Keratinocyte (primary cell): ENCODE results near the gene ITGB8. TPM values are rescaled to one million over a fixed set of nuclear protein-coding genes. Genes with fewer than 3 reads are reported as not detected.

Experiments
- DNase-seq: peaks from one replicate; pipeline ENCODE4 v3.0.0-alpha.2; 2011; ENCODE audit warnings: low read depth, missing footprints, low spot score
- FAIRE-seq: peaks from 2 replicates; lab custom pipeline; 2011; peaks lifted over from hg19 to GRCh38; lab: Jason Lieb, UNC
- H2AFZ ChIP-seq: 2 replicates; pipeline ENCODE4 v1.6.0; 2012; ENCODE audit warnings: low read length, control low read depth, inconsistent platforms; ENCODE audit not compliant: control insufficient read depth
- H3K27ac ChIP-seq: 2 replicates; pipeline ENCODE4 v1.5.1; 2011; ENCODE audit warnings: low read length; ENCODE audit not compliant: control insufficient read depth, insufficient read depth
- H3K27me3 ChIP-seq: 3 replicates; pipeline ENCODE4 v1.6.0; 2011; ENCODE audit warnings: low read length; ENCODE audit not compliant: control insufficient read depth, insufficient read depth; ENCODE audit errors: extremely low read depth
- H3K36me3 ChIP-seq, 2 experiments: 2 replicates in 1 of 2; 3 replicates in 1 of 2; pipeline ENCODE4 v1.5.1; 2011; ENCODE audit warnings: low read length in 2 of 2, mild to moderate bottlenecking in 1 of 2; ENCODE audit not compliant: control insufficient read depth in 2 of 2, insufficient read depth in 2 of 2; ENCODE audit errors: extremely low read depth in 1 of 2
- H3K4me1 ChIP-seq: 3 replicates; pipeline ENCODE4 v1.5.1; 2011; ENCODE audit warnings: low read length; ENCODE audit not compliant: control insufficient read depth, insufficient read depth; ENCODE audit errors: extremely low read depth
- H3K4me2 ChIP-seq: 3 replicates; pipeline ENCODE4 v1.6.0; 2011; ENCODE audit warnings: low read depth, low read length; ENCODE audit not compliant: control insufficient read depth, insufficient read depth; ENCODE audit errors: extremely low read depth
- H3K4me3 ChIP-seq, 3 experiments: fragments of 200-600 bp in 1 of 3; sonication (generic) in 1 of 3; 2 replicates in 2 of 3; 3 replicates in 1 of 3; pipeline ENCODE4 v1.5.1; 2011 to 2016; ENCODE audit warnings: low read length in 3 of 3, mild to moderate bottlenecking in 3 of 3, control low read depth in 2 of 3, inconsistent platforms in 1 of 3, low read depth in 1 of 3, mixed read lengths in 1 of 3, mixed run types in 1 of 3, moderate library complexity in 1 of 3; ENCODE audit not compliant: control insufficient read depth in 2 of 3, insufficient read depth in 2 of 3; ENCODE audit errors: extremely low read depth in 1 of 3
- H3K79me2 ChIP-seq: 2 replicates; pipeline ENCODE4 v1.6.0; 2012; ENCODE audit warnings: low read length; ENCODE audit not compliant: control insufficient read depth, insufficient read depth
- H3K9ac ChIP-seq: 3 replicates; pipeline ENCODE4 v1.6.0; 2011; ENCODE audit warnings: low read length; ENCODE audit not compliant: control insufficient read depth, insufficient read depth; ENCODE audit errors: extremely low read depth
- H3K9me1 ChIP-seq: 3 replicates; pipeline ENCODE4 v1.6.0; 2011; ENCODE audit warnings: low read length; ENCODE audit not compliant: control insufficient read depth, insufficient read depth; ENCODE audit errors: extremely low read depth
- H3K9me3 ChIP-seq: 2 replicates; pipeline ENCODE4 v1.5.1; 2012; ENCODE audit warnings: low read depth, low read length; ENCODE audit not compliant: control insufficient read depth
- H4K20me1 ChIP-seq: 3 replicates; pipeline ENCODE4 v1.6.0; 2011; ENCODE audit warnings: low read length; ENCODE audit not compliant: control insufficient read depth, insufficient read depth; ENCODE audit errors: extremely low read depth
- EZH2 ChIP-seq: IDR thresholded peaks from one replicate; pipeline ENCODE4 v1.6.1; 2012; ENCODE audit warnings: inconsistent platforms, mild to moderate bottlenecking, low read length, moderate library complexity
- dilution Hi-C: fragments of 300-500 bp; cut with MboI; formaldehyde crosslinking; loops from one replicate; pipeline ENCODE4 v1.7.0; 2020; ENCODE audit warnings: low sequenced_read_pairs; ENCODE audit not compliant: extremely low pct_ligation_motif_present
- polyA plus RNA-seq, 5 experiments: library from polyadenylated mRNA; depleted of rRNA in 3 of 5; stranded (reverse) in 3 of 5; stranded (forward) in 1 of 5; unstranded in 1 of 5; fragments of >200 nt; gene quantifications; 1 replicate in 1 of 5; 2 replicates in 3 of 5; 3 replicates in 1 of 5; pipeline versions ENCODE4 v1.2.1 to v1.2.3, GENCODE V29; 2011 to 2012; ENCODE audit warnings: missing spikeins in 2 of 5, low read depth in 1 of 5, low replicate concordance in 1 of 5
- TF ChIP-seq, protein P1 (sequence below), 3 experiments: IDR thresholded peaks in 1 of 3; conservative IDR thresholded peaks in 1 of 3; optimal IDR thresholded peaks in 1 of 3; 2 replicates in 2 of 3; 3 replicates in 1 of 3; pipeline versions ENCODE3 to v1.5.1; 2011; ENCODE audit warnings: low read length in 3 of 3, mild to moderate bottlenecking in 3 of 3, moderate library complexity in 2 of 3, control low read depth in 1 of 3, inconsistent platforms in 1 of 3; ENCODE audit not compliant: insufficient read depth in 2 of 3; ENCODE audit errors: extremely low read depth in 1 of 3

The ITGB8 gene
- polyA plus RNA-seq, 1 donor (not counting 4 experiments of a cell fraction or from before 2014, with no cell fraction given): 10.9 TPM

- no peak overlapping the region for H3K4me2 ChIP-seq
- dilution Hi-C loops: no loop called here
Measured at GRCh38 chr7:20394284-20394683, 63.6 kb downstream of the ITGB8 start.

DNA sequence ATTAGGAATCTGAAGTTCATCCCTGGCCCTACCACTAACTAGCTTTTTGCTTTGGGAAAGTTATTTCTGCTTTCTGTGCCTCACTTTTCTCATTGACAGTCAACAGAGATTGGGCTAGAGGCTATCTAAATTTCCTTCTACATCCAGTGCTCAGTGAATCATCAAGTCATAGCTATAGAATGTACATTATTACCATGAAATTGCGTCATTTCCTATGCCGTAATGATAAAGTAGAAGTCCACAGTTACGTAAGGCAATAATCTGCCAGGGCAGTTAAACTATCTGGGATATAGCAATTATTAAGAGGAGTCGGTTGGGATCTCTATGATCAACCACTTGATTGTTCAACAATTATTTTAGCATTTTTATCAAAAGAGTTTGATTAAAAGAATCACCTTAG lies 64.4 kb downstream of the ITGB8 start:
- Histone ChIP-seq H3K27ac (peak overlapping the region; percentile 58), H3K27me3 (no peaks in the 10 kb centered on the region), H3K9ac (no peak overlapping the region), H3K4me2 (no peak overlapping the region), H4K20me1 (no peaks in the 10 kb centered on the region), H3K79me2 (no peaks in the 10 kb centered on the region), H3K9me1 (no peaks in the 10 kb centered on the region), H3K4me1 (peaks cover 17% of the 10 kb centered on the region), H2AFZ (no peak overlapping the region), H3K36me3 (peaks cover 9 to 11% of the 10 kb centered on the region in 2 experiments), H3K9me3 (no peaks in the 10 kb centered on the region), H3K4me3 (no peak overlapping the region)
- DNase-seq (no peak), FAIRE-seq (peak; percentile 23)
- dilution Hi-C loops: no loop called here
- TF ChIP-seq EZH2: no peak
- TF ChIP-seq, protein P1, sequence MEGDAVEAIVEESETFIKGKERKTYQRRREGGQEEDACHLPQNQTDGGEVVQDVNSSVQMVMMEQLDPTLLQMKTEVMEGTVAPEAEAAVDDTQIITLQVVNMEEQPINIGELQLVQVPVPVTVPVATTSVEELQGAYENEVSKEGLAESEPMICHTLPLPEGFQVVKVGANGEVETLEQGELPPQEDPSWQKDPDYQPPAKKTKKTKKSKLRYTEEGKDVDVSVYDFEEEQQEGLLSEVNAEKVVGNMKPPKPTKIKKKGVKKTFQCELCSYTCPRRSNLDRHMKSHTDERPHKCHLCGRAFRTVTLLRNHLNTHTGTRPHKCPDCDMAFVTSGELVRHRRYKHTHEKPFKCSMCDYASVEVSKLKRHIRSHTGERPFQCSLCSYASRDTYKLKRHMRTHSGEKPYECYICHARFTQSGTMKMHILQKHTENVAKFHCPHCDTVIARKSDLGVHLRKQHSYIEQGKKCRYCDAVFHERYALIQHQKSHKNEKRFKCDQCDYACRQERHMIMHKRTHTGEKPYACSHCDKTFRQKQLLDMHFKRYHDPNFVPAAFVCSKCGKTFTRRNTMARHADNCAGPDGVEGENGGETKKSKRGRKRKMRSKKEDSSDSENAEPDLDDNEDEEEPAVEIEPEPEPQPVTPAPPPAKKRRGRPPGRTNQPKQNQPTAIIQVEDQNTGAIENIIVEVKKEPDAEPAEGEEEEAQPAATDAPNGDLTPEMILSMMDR (optimal IDR thresholded peaks at IDR 0.05 in 1 of 3, IDR thresholded peaks at IDR 0.05 in 1 of 3, conservative IDR thresholded peaks at IDR 0.05 in 1 of 3; ENCODE audit: extremely low read depth in 1 of 3, insufficient read depth in 2 of 3, low read length in 3 of 3): no peak

More at GRCh38 chr7:20394284-20394683, 63.6 kb downstream of the ITGB8 start:
- TF ChIP-seq EZH2: no peak
- TF ChIP-seq, protein P1 (optimal IDR thresholded peaks at IDR 0.05 in 1 of 3, IDR thresholded peaks at IDR 0.05 in 1 of 3, conservative IDR thresholded peaks at IDR 0.05 in 1 of 3; ENCODE audit: extremely low read depth in 1 of 3, insufficient read depth in 2 of 3, low read length in 3 of 3): no peak
- no peak for DNase-seq
- FAIRE-seq: no peak
- Histone ChIP-seq H3K27ac (no peak overlapping the region), H3K9me3 (no peaks in the 10 kb centered on the region), H3K36me3 (peaks cover 9 to 11% of the 10 kb centered on the region in 2 experiments), H3K27me3 (no peaks in the 10 kb centered on the region), H3K9me1 (no peaks in the 10 kb centered on the region), H3K4me3 (no peak overlapping the region), H3K9ac (no peak overlapping the region), H3K4me1 (peaks cover 17% of the 10 kb centered on the region), H4K20me1 (no peaks in the 10 kb centered on the region), H3K79me2 (no peaks in the 10 kb centered on the region), H2AFZ (no peak overlapping the region)
